Measurements from ENCODE around the gene CRYZ.

DNA sequence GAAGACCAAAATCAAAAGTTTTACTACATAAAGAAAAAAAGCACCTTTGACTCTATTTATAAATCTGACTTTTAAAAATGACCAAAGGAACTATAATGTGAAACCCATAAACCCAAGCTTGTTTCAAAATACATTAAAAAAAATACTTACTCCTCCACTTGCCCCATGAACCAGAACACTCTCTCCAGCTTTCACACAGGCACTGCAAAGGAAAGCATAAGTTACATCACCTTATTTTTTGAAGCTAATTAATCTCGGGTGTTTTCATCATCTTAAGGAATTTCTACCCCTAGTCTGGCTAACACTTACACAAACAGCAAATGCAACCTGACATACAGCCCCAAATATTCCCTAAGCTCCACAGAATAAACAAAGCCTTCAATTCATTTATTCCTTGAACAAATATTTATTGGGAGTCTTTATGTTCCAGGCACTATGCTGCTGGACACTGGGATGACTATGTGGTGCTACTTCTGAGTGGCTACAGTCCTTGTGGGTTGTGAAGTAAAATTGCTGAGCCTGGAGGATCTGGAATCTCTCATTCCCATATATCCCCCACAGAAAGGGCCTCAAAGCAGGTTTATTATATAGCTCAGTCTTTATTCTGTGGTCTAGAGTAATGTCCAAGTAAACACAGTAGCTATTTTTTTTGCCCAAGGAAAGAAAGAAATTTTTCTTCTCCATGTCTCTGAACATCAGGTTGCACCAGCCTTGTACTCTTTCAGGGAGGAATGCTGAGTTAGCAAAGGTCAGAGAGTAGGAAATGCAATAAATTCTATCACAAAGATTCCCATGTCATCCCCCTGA, 18.2 kb downstream of the CRYZ start:
- TF ChIP-seq, protein P1, sequence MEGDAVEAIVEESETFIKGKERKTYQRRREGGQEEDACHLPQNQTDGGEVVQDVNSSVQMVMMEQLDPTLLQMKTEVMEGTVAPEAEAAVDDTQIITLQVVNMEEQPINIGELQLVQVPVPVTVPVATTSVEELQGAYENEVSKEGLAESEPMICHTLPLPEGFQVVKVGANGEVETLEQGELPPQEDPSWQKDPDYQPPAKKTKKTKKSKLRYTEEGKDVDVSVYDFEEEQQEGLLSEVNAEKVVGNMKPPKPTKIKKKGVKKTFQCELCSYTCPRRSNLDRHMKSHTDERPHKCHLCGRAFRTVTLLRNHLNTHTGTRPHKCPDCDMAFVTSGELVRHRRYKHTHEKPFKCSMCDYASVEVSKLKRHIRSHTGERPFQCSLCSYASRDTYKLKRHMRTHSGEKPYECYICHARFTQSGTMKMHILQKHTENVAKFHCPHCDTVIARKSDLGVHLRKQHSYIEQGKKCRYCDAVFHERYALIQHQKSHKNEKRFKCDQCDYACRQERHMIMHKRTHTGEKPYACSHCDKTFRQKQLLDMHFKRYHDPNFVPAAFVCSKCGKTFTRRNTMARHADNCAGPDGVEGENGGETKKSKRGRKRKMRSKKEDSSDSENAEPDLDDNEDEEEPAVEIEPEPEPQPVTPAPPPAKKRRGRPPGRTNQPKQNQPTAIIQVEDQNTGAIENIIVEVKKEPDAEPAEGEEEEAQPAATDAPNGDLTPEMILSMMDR (conservative IDR thresholded peaks at IDR 0.05; ENCODE audit: low read depth, low read length), result no peak
- TF ChIP-seq EZH2 (IDR thresholded peaks at IDR 0.05; ENCODE audit: borderline replicate concordance, low read depth, low read length, poor library complexity, severe bottlenecking), result no peak
